Stimulated activated CD8-positive, alpha-beta memory T cell treated with anti-CD3 and anti-CD28 coated beads, Interleukin-2, amount 100 ng/mL, for 1 hour (primary cell): Measurements from ENCODE around the gene TSHZ3.

Source experiments
- DNase-seq, 2 donors: peaks; one replicate each; pipeline ENCODE4 v3.0.0-alpha.2; 2020; ENCODE audit warnings: low read depth in 2 of 2

The TSHZ3 gene

GRCh38 chr19:31231237-31231636, 118.0 kb downstream of the TSHZ3 start:
- no peak for DNase-seq

GRCh38 chr19:31226151-31226935, 122.9 kb downstream of the TSHZ3 start:
- no peak for DNase-seq
